Measurements from ENCODE around the gene AKIRIN2. TPM values are rescaled to one million over a fixed set of nuclear protein-coding genes. Genes with fewer than 3 reads are reported as not detected.
A peak's percentile ranks its signal among the peaks of the same experiment; 100 is the strongest.

AKIRIN2 gene
- 54.9 and 64.5 TPM in 2 replicates for total RNA-seq (2014; rRNA removed; shearing (Covaris generic))

GRCh38 chr6:87701676-87702588, at the start of gene AKIRIN2:
AKIRIN2 (minus strand) TSS chr6:87702233; CDS start chr6:87701684, 549 bp downstream.
- Histone ChIP-seq H3K27ac (peak within 1 kb of the TSS; percentile 92), H3K36me3 (peaks cover 14% of the 10 kb centered on the region; the same call in 1 of the 2 replicates), H3K27me3 (no peaks in the 10 kb centered on the region), H3K4me3 (peak within 1 kb of the TSS; percentile 85), H3K9me3 (replicated peaks) (no peaks in the 10 kb centered on the region), H3K4me1 (peaks cover 10% of the 10 kb centered on the region)
- peak; percentile 98 to 99 for DNase-seq

GRCh38 chr6:87747646-87748045, 45.6 kb upstream of the AKIRIN2 start:
- Histone ChIP-seq H3K27me3 (no peaks in the 10 kb centered on the region), H3K4me3 (no peak overlapping the region), H3K36me3 (no peaks in the 10 kb centered on the region), H3K27ac (no peak overlapping the region), H3K4me1 (no peaks in the 10 kb centered on the region), H3K9me3 (replicated peaks) (no peaks in the 10 kb centered on the region)
- no peak for DNase-seq

GRCh38 chr6:87745966-87746721, 44.1 kb upstream of the AKIRIN2 start:
- H3K4me1 ChIP-seq: no peaks in the 10 kb centered on the region
- no peak overlapping the region for H3K4me3 ChIP-seq
- DNase-seq: no peak
- H3K9me3 ChIP-seq (replicated peaks): no peaks in the 10 kb centered on the region
- H3K27ac ChIP-seq: no peak overlapping the region
- H3K36me3 ChIP-seq: no peaks in the 10 kb centered on the region
- no peaks in the 10 kb centered on the region for H3K27me3 ChIP-seq

- no peak overlapping the region for H3K4me3 ChIP-seq
- no peaks in the 10 kb centered on the region for H3K27me3 ChIP-seq
- H3K36me3 ChIP-seq: no peaks in the 10 kb centered on the region
- no peaks in the 10 kb centered on the region for H3K4me1 ChIP-seq
- no peaks in the 10 kb centered on the region for H3K9me3 ChIP-seq (replicated peaks)
- H3K27ac ChIP-seq: no peak overlapping the region
- DNase-seq: no peak
Observed at GRCh38 chr6:87743454-87743853, 41.4 kb upstream of the AKIRIN2 start.

GRCh38 chr6:87742106-87742505, 40.1 kb upstream of the AKIRIN2 start:
- DNase-seq: no peak
- Histone ChIP-seq H3K4me3 (no peak overlapping the region), H3K27ac (no peak overlapping the region), H3K36me3 (no peaks in the 10 kb centered on the region), H3K27me3 (no peaks in the 10 kb centered on the region), H3K9me3 (replicated peaks) (no peaks in the 10 kb centered on the region), H3K4me1 (no peaks in the 10 kb centered on the region)

- no peaks in the 10 kb centered on the region for H3K27me3 ChIP-seq
- no peak for DNase-seq
- no peaks in the 10 kb centered on the region for H3K9me3 ChIP-seq (replicated peaks)
- H3K36me3 ChIP-seq: no peaks in the 10 kb centered on the region
- H3K4me1 ChIP-seq: no peaks in the 10 kb centered on the region
- no peak overlapping the region for H3K4me3 ChIP-seq
- H3K27ac ChIP-seq: no peak overlapping the region
Observed at GRCh38 chr6:87741001-87741650, 39.1 kb upstream of the AKIRIN2 start.

- no peaks in the 10 kb centered on the region for H3K36me3 ChIP-seq
- no peak for DNase-seq
- H3K27ac ChIP-seq: no peak overlapping the region
- H3K4me3 ChIP-seq: no peak overlapping the region
- peaks cover 2% of the 10 kb centered on the region; the same call in 1 of the 2 replicates for H3K9me3 ChIP-seq (replicated peaks)
- H3K4me1 ChIP-seq: no peaks in the 10 kb centered on the region
- no peaks in the 10 kb centered on the region for H3K27me3 ChIP-seq
Observed at GRCh38 chr6:87738744-87739143, 36.7 kb upstream of the AKIRIN2 start.

- H3K36me3 ChIP-seq: no peaks in the 10 kb centered on the region
- H3K4me1 ChIP-seq: no peaks in the 10 kb centered on the region
- H3K27me3 ChIP-seq: no peaks in the 10 kb centered on the region
- H3K9me3 ChIP-seq (replicated peaks): peaks cover 2% of the 10 kb centered on the region; the same call in 1 of the 2 replicates
- DNase-seq: no peak
- H3K4me3 ChIP-seq: no peak overlapping the region
- no peak overlapping the region for H3K27ac ChIP-seq
Observed at GRCh38 chr6:87738000-87738399, 36.0 kb upstream of the AKIRIN2 start.

- DNase-seq: no peak
- H3K9me3 ChIP-seq (replicated peaks): peaks cover 2% of the 10 kb centered on the region
- H3K36me3 ChIP-seq: no peaks in the 10 kb centered on the region
- no peak overlapping the region for H3K4me3 ChIP-seq
- H3K4me1 ChIP-seq: peaks cover 5% of the 10 kb centered on the region
- H3K27ac ChIP-seq: no peak overlapping the region
- no peaks in the 10 kb centered on the region for H3K27me3 ChIP-seq
Observed at GRCh38 chr6:87736809-87737540, 34.9 kb upstream of the AKIRIN2 start.

- Histone ChIP-seq H3K27ac (no peak overlapping the region), H3K27me3 (no peaks in the 10 kb centered on the region), H3K36me3 (no peaks in the 10 kb centered on the region), H3K4me1 (peaks cover 9% of the 10 kb centered on the region), H3K4me3 (no peak overlapping the region), H3K9me3 (replicated peaks) (peaks cover 2% of the 10 kb centered on the region)
- DNase-seq: peak; percentile 79 to 91
Observed at GRCh38 chr6:87731818-87732661, 30.0 kb upstream of the AKIRIN2 start.

- peaks cover 9% of the 10 kb centered on the region for H3K4me1 ChIP-seq
- H3K27ac ChIP-seq: no peak overlapping the region
- H3K36me3 ChIP-seq: no peaks in the 10 kb centered on the region
- H3K4me3 ChIP-seq: no peak overlapping the region
- H3K27me3 ChIP-seq: no peaks in the 10 kb centered on the region
- H3K9me3 ChIP-seq (replicated peaks): peaks cover 2% of the 10 kb centered on the region
- DNase-seq: no peak
Observed at GRCh38 chr6:87731080-87731479, 29.0 kb upstream of the AKIRIN2 start.

GRCh38 chr6:87729965-87730719, 28.1 kb upstream of the AKIRIN2 start:
- H3K4me3 ChIP-seq: no peak overlapping the region
- H3K27ac ChIP-seq: no peak overlapping the region
- DNase-seq: peak in 1 of 2 experiments; percentile 21
- peaks cover 9% of the 10 kb centered on the region for H3K4me1 ChIP-seq
- no peaks in the 10 kb centered on the region for H3K36me3 ChIP-seq
- H3K27me3 ChIP-seq: no peaks in the 10 kb centered on the region
- H3K9me3 ChIP-seq (replicated peaks): peaks cover 2% of the 10 kb centered on the region

- no peak overlapping the region for H3K4me3 ChIP-seq
- DNase-seq: no peak
- H3K27me3 ChIP-seq: no peaks in the 10 kb centered on the region
- no peaks in the 10 kb centered on the region for H3K36me3 ChIP-seq
- peaks cover 11% of the 10 kb centered on the region for H3K4me1 ChIP-seq
- H3K27ac ChIP-seq: no peak overlapping the region
- no peaks in the 10 kb centered on the region; the same call in 1 of the 2 replicates for H3K9me3 ChIP-seq (replicated peaks)
Observed at GRCh38 chr6:87728706-87729105, 26.7 kb upstream of the AKIRIN2 start.
